GM12891 (cell line): ENCODE measurements around the gene ST7.

ENCODE experiments used
- DNase-seq: peaks from one replicate; pipeline ENCODE4 v3.0.0; 2011; ENCODE audit warnings: low spot score; ENCODE audit not compliant: insufficient read length
- FAIRE-seq: peaks from 2 replicates; lab custom pipeline; 2011; peaks lifted over from hg19 to GRCh38; lab: Jason Lieb, UNC
- PAX5 ChIP-seq: IDR thresholded peaks from 2 replicates; pipeline ENCODE4 v1.6.1; 2011; ENCODE audit warnings: low read length, moderate library complexity, mild to moderate bottlenecking; ENCODE audit not compliant: insufficient read depth, severe bottlenecking
- POLR2A ChIP-seq: IDR thresholded peaks from 2 replicates; pipeline ENCODE4 v1.6.1; 2011; ENCODE audit warnings: low read depth, low read length, control low read depth
- POLR2AphosphoS5 ChIP-seq: IDR thresholded peaks from 2 replicates; pipeline ENCODE4 v1.6.1; 2011; ENCODE audit warnings: low read depth, low read length, control low read depth
- POU2F2 ChIP-seq: IDR thresholded peaks from 2 replicates; pipeline ENCODE4 v1.6.1; 2011; ENCODE audit warnings: low read depth, mild to moderate bottlenecking, control low read depth, low read length, moderate library complexity
- SPI1 ChIP-seq: IDR thresholded peaks from 2 replicates; pipeline ENCODE4 v1.6.1; 2011; ENCODE audit warnings: low read depth, low read length, control low read depth
- TAF1 ChIP-seq: IDR thresholded peaks from 2 replicates; pipeline ENCODE4 v1.6.1; 2011; ENCODE audit warnings: low read depth, low read length, control low read depth

Gene ST7

GRCh38 chr7:116949941-116950801, 3.1 kb upstream of the ST7 start:
- TF ChIP-seq PAX5 = no peak
- TF ChIP-seq POLR2AphosphoS5 = no peak
- TF ChIP-seq SPI1 = no peak
- no peak for TF ChIP-seq POLR2A
- TF ChIP-seq TAF1 = no peak
- no peak for TF ChIP-seq POU2F2
- DNase-seq (no peak), FAIRE-seq (no peak)

- TF ChIP-seq PAX5 (no peak), TAF1 (no peak), POLR2A (no peak), POU2F2 (no peak), SPI1 (no peak), POLR2AphosphoS5 (no peak)
- FAIRE-seq (no peak), DNase-seq (no peak)
Measured at GRCh38 chr7:116950889-116951351, 2.4 kb upstream of the ST7 start.

- DNase-seq (no peak), FAIRE-seq (peak; percentile 72)
- TF ChIP-seq TAF1 (no peak), POLR2A (no peak), POU2F2 (no peak), SPI1 (no peak), POLR2AphosphoS5 (no peak), PAX5 (no peak)
Measured at GRCh38 chr7:116951366-116952292, 1.7 kb upstream of the ST7 start.

- DNase-seq = no peak
Measured at GRCh38 chr7:116952635-116953371, 498 bp upstream of the ST7 start.

GRCh38 chr7:116953906-116954838, 871 bp downstream of the ST7 start:
- DNase-seq (peak; percentile 8), FAIRE-seq (no peak)
- TF ChIP-seq POLR2A = peak; percentile 8; the same call in 1 of the 2 replicates
- no peak for TF ChIP-seq PAX5
- no peak for TF ChIP-seq POU2F2
- peak; percentile 15; the same call in 1 of the 2 replicates for TF ChIP-seq POLR2AphosphoS5
- no peak for TF ChIP-seq SPI1

More at GRCh38 chr7:116952635-116953371, 498 bp upstream of the ST7 start:
- TF ChIP-seq POU2F2 = 0 out of 2 replicates have a peak, but pooled peaks have one; percentile 9
- TF ChIP-seq POLR2A = no peak
- peak; percentile 40 for FAIRE-seq

- DNase-seq (no peak), FAIRE-seq (no peak)
- TF ChIP-seq POLR2A (no peak; the same call in 1 of the 2 replicates), SPI1 (no peak), POLR2AphosphoS5 (no peak), PAX5 (no peak), POU2F2 (no peak), TAF1 (no peak)
Measured at GRCh38 chr7:116955340-116955739, 2.0 kb downstream of the ST7 start.

- no peak for TF ChIP-seq TAF1
- peak; percentile 89 for TF ChIP-seq SPI1
- TF ChIP-seq POU2F2 = 0 out of 2 replicates have a peak, but pooled peaks have one; percentile 30
- peak; percentile 35; the same call in 1 of the 2 replicates for TF ChIP-seq POLR2AphosphoS5
- TF ChIP-seq POLR2A = no peak; the same call in 1 of the 2 replicates
- FAIRE-seq (peak; percentile 86), DNase-seq (no peak)
Measured at GRCh38 chr7:116955801-116956476, 2.6 kb downstream of the ST7 start.

GRCh38 chr7:116956477-116956804, 3.1 kb downstream of the ST7 start:
- TF ChIP-seq SPI1 = no peak
- TF ChIP-seq POU2F2 = no peak
- 0 out of 2 replicates have a peak, but pooled peaks have one; percentile 31 for TF ChIP-seq POLR2A
- TF ChIP-seq TAF1 = no peak
- DNase-seq = no peak
- no peak for FAIRE-seq
